ENCODE data around the gene SMIM21.

The SMIM21 gene

GRCh38 chr18:75421656-75422055 lies 5.8 kb downstream of the SMIM21 start:
- FAIRE-seq, result no peak

GRCh38 chr18:75418293-75419005 lies 9.1 kb downstream of the SMIM21 start:
- no peak for FAIRE-seq

GRCh38 chr18:75410611-75411010 lies 16.9 kb downstream of the SMIM21 start:
- no peak for FAIRE-seq

GRCh38 chr18:75409806-75410205 lies 17.7 kb downstream of the SMIM21 start:
- FAIRE-seq, result no peak

- no peak for FAIRE-seq
Measured at GRCh38 chr18:75408554-75409506, 18.7 kb downstream of the SMIM21 start.

- no peak for FAIRE-seq
Measured at GRCh38 chr18:75407468-75408437, 19.8 kb downstream of the SMIM21 start.

- FAIRE-seq, result no peak
Measured at GRCh38 chr18:75406491-75407445, 20.7 kb downstream of the SMIM21 start.

GRCh38 chr18:75405351-75405750 lies 22.2 kb downstream of the SMIM21 start:
- no peak for FAIRE-seq

GRCh38 chr18:75400366-75400765 lies 27.1 kb downstream of the SMIM21 start:
- FAIRE-seq, result no peak

GRCh38 chr18:75395137-75395536 lies 32.4 kb downstream of the SMIM21 start:
- FAIRE-seq, result no peak

GRCh38 chr18:75393721-75394120 lies 33.8 kb downstream of the SMIM21 start:
- no peak for FAIRE-seq

- no peak for FAIRE-seq
Measured at GRCh38 chr18:75392226-75392578, 35.3 kb downstream of the SMIM21 start.

GRCh38 chr18:75391279-75392225 lies 36.0 kb downstream of the SMIM21 start:
- FAIRE-seq, result no peak

- no peak for FAIRE-seq
Measured at GRCh38 chr18:75390854-75391253, 36.6 kb downstream of the SMIM21 start.

- FAIRE-seq, result no peak
Measured at GRCh38 chr18:75384144-75384543, 43.4 kb downstream of the SMIM21 start.

GRCh38 chr18:75378376-75379315 lies 48.9 kb downstream of the SMIM21 start:
- FAIRE-seq, result no peak

- FAIRE-seq, result no peak
Measured at GRCh38 chr18:75377926-75378325, 49.6 kb downstream of the SMIM21 start.

GRCh38 chr18:75377258-75377657 lies 50.2 kb downstream of the SMIM21 start:
- no peak for FAIRE-seq

GRCh38 chr18:75376004-75376403 lies 51.5 kb downstream of the SMIM21 start:
- FAIRE-seq, result no peak
